Stimulated activated naive CD4-positive, alpha-beta T cell treated with Interleukin-2 at 50 U/mL for 16 hours (primary cell): ENCODE results near the gene ARPP21.

Experiments used
- DNase-seq: peaks from one replicate; lab custom pipeline; 2025; lab: John Stamatoyannopoulos, UW

The ARPP21 gene

GRCh38 chr3:35675621-35676020, 36.3 kb downstream of the ARPP21 start:
- DNase-seq: no peak

GRCh38 chr3:35677797-35678196, 38.5 kb downstream of the ARPP21 start:
- DNase-seq: no peak

GRCh38 chr3:35678643-35679161, 39.4 kb downstream of the ARPP21 start:
- no peak for DNase-seq

GRCh38 chr3:35679409-35680080, 40.2 kb downstream of the ARPP21 start:
- DNase-seq: no peak

- no peak for DNase-seq
These were observed 41.7 kb downstream of the ARPP21 start for GRCh38 chr3:35680866-35681650.

GRCh38 chr3:35685153-35685552, 45.8 kb downstream of the ARPP21 start:
- no peak for DNase-seq

- no peak for DNase-seq
These were observed 49.5 kb downstream of the ARPP21 start for GRCh38 chr3:35688826-35689225.

- DNase-seq: no peak
These were observed 50.9 kb downstream of the ARPP21 start for GRCh38 chr3:35690271-35690670.

- DNase-seq: no peak
These were observed 66.6 kb downstream of the ARPP21 start for GRCh38 chr3:35705904-35706303.

- no peak for DNase-seq
These were observed 68.6 kb downstream of the ARPP21 start for GRCh38 chr3:35707904-35708303.

- DNase-seq: no peak
These were observed 69.3 kb downstream of the ARPP21 start for GRCh38 chr3:35708394-35709271.

GRCh38 chr3:35709691-35710090, 70.4 kb downstream of the ARPP21 start:
- no peak for DNase-seq

- DNase-seq: no peak
These were observed 71.2 kb downstream of the ARPP21 start for GRCh38 chr3:35710554-35710953.

GRCh38 chr3:35718921-35719320, 79.6 kb downstream of the ARPP21 start:
- DNase-seq: no peak

- DNase-seq: no peak
These were observed 82.3 kb downstream of the ARPP21 start for GRCh38 chr3:35721628-35722027.

- DNase-seq: no peak
These were observed 83.6 kb downstream of the ARPP21 start for GRCh38 chr3:35722902-35723301.

GRCh38 chr3:35723480-35724097, 84.3 kb downstream of the ARPP21 start:
- no peak for DNase-seq

- no peak for DNase-seq
These were observed 84.8 kb downstream of the ARPP21 start for GRCh38 chr3:35724106-35724505.

- no peak for DNase-seq
These were observed 87.9 kb downstream of the ARPP21 start for GRCh38 chr3:35727179-35727578.

GRCh38 chr3:35733341-35733740, 94.0 kb downstream of the ARPP21 start:
- DNase-seq: no peak

GRCh38 chr3:35733864-35734263, 94.5 kb downstream of the ARPP21 start:
- no peak for DNase-seq

GRCh38 chr3:35737080-35737479, 97.8 kb downstream of the ARPP21 start:
- no peak for DNase-seq
